Activated T-helper 17 cell treated with anti-CD3 and anti-CD28 coated beads, Interleukin-2, amount 50 U/mL, for 72 hours (primary cell): ENCODE measurements around the gene PPP2R3A. TPM values are rescaled to one million over a fixed set of nuclear protein-coding genes. Genes with fewer than 3 reads are reported as not detected.

Source experiments
- ATAC-seq: fragments of 150-1000 bp; cut with Tn5 transposase; replicated peaks from 2 replicates; pipeline ENCODE4 v1.10.0; 2021; ENCODE audit warnings: mild to moderate bottlenecking, moderate library complexity
- H3K27ac Mint-ChIP-seq: one replicate; pipeline ENCODE4 v1.8.0; 2022; ENCODE audit warnings: mixed read lengths
- H3K27me3 Mint-ChIP-seq: one replicate; pipeline ENCODE4 v1.8.0; 2022; ENCODE audit warnings: mixed read lengths
- H3K36me3 Mint-ChIP-seq: one replicate; pipeline ENCODE4 v1.8.0; 2022; ENCODE audit warnings: low read depth, mild to moderate bottlenecking, mixed read lengths
- H3K4me1 Mint-ChIP-seq: one replicate; pipeline ENCODE4 v1.8.0; 2022; ENCODE audit warnings: mixed read lengths
- H3K4me3 Mint-ChIP-seq: one replicate; pipeline ENCODE4 v1.8.0; 2022; ENCODE audit warnings: mild to moderate bottlenecking, mixed read lengths
- H3K9me3 Mint-ChIP-seq: one replicate; pipeline ENCODE4 v1.8.0; 2022; ENCODE audit warnings: mixed read lengths
- total RNA-seq, 2 donors: library from RNA; stranded (reverse); gene quantifications; one replicate each; pipeline ENCODE4 v1.2.3, GENCODE V29; 2022

PPP2R3A gene
- total RNA-seq, 2 donors from 2014 or later: 0.15 to 0.79 TPM

DNA sequence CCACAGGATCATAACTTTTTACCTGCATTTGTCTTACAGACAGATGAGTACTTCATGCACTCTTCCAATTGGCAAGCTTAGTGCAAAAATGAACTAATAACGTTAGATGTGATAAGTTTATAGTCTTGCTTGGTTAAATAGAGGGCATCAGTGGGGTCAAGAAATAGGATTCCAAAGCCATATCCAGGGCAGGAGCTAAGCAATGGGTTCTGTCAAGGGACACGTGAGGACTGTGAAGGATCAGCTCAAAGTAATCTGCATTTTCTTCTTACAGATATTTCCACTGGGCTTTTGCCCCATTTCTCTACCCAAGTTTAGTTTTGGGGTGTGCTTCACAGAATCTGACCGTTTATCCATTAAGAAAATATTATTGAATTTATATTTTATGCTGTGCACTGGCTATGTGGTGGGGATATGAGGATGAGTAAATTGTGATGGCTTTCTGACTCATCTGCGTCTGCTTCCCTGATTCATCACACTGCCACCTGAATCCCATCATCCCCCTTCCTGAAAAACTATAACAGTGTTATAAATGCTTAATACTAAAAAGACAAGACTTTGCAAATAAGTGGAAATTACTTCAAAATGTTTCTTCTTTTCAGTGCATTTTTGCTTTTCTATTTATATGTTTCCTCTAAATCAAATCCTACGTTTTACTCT, 17.5 kb downstream of the PPP2R3A start:
- ATAC-seq: no peak

DNA sequence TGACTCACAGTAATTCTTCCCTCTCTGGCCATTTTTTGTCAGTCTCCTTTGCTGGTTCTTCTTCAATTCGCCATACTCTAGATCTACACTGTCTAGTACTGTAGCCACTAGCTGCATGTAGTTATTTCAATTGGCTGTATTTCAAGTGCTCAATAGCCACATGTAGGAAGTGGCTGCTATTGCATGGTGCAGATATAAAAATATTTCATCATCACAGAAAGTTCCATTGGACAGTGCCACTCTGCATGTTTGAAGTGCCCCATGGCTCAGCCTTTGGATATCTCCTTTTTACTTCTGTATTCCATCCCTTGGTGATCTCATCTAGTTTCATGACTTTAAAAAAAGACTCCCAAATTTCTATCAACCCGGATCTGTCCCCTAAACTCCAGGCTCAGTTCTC, 22.1 kb downstream of the PPP2R3A start:
- H3K27ac Mint-ChIP-seq: no peak overlapping the region
- H3K36me3 Mint-ChIP-seq: no peaks in the 10 kb centered on the region
- no peaks in the 10 kb centered on the region for H3K4me1 Mint-ChIP-seq
- H3K9me3 Mint-ChIP-seq: no peaks in the 10 kb centered on the region
- no peak for ATAC-seq
- no peak overlapping the region for H3K4me3 Mint-ChIP-seq
- peaks cover 13% of the 10 kb centered on the region for H3K27me3 Mint-ChIP-seq

More for the DNA sequence above, 17.5 kb downstream of the PPP2R3A start:
- H3K27me3 Mint-ChIP-seq: peaks cover 16% of the 10 kb centered on the region
- no peak overlapping the region for H3K4me3 Mint-ChIP-seq
- H3K27ac Mint-ChIP-seq: no peak overlapping the region
- no peaks in the 10 kb centered on the region for H3K36me3 Mint-ChIP-seq
- H3K4me1 Mint-ChIP-seq: no peaks in the 10 kb centered on the region
- no peaks in the 10 kb centered on the region for H3K9me3 Mint-ChIP-seq

DNA sequence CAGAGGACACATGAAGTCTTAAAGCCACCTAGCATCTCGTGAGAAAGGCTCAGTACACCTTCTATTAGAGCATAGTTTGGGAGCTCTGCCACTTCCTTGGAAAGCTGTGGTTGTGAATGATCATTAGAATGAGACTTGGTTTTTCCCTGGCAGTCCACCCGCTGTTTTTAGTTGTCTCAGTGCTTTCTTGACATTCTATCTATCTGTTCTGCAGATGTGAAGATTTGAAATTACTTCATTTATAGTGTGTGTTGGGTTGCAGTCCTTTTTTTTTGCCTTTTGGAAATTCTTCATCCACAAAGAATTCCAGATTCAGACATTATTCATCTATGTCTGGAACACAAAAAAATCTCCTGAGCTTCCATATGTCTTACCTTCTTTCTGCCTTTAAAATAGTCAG, 23.7 kb downstream of the PPP2R3A start:
- no peaks in the 10 kb centered on the region for H3K9me3 Mint-ChIP-seq
- H3K27ac Mint-ChIP-seq: no peak overlapping the region
- no peak for ATAC-seq
- no peaks in the 10 kb centered on the region for H3K36me3 Mint-ChIP-seq
- H3K4me3 Mint-ChIP-seq: no peak overlapping the region
- H3K27me3 Mint-ChIP-seq: peaks cover 12% of the 10 kb centered on the region
- H3K4me1 Mint-ChIP-seq: no peaks in the 10 kb centered on the region

DNA sequence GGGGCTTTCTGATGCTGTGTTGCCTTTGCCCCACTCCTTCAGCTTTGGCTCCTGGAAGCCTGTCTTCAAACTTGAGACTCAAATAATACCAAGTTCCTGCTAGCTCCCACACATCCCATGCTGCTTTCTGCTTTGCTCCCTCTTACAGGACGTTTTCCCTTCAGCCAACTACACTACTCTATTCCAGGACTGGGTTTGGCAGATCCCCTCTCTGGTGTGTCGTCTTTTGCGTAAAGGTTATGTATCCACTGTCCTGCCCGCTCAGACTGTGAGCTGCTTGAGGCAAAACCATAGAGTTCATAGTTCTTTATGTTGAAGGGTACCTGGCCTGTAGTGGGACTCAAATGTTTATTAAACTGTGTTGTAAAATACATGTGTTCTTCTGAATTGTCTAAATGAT, 25.4 kb downstream of the PPP2R3A start:
- no peak overlapping the region for H3K27ac Mint-ChIP-seq
- no peak overlapping the region for H3K4me3 Mint-ChIP-seq
- H3K9me3 Mint-ChIP-seq: no peaks in the 10 kb centered on the region
- no peaks in the 10 kb centered on the region for H3K4me1 Mint-ChIP-seq
- ATAC-seq: no peak
- peaks cover 17% of the 10 kb centered on the region for H3K27me3 Mint-ChIP-seq
- H3K36me3 Mint-ChIP-seq: no peaks in the 10 kb centered on the region

DNA sequence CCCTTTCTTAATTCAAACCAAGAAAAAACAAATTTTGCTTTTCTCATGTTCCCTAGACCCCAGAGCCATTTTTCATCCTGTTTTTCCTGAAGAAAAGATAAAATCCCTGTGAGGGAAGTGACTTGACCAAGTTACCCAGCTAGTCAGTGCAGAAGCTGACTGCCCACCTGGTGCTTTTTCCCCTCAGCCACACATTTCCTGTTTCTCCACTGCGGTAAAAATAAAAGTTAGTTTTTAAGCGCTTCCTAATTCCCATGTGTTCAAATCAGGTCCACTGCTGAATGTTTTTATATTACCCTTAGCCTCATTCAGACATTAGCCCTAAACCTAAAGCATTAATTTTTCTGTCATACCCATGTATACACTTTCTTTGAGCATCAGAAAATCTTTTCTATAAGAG, 26.1 kb downstream of the PPP2R3A start:
- H3K4me1 Mint-ChIP-seq: no peaks in the 10 kb centered on the region
- no peak for ATAC-seq
- no peaks in the 10 kb centered on the region for H3K36me3 Mint-ChIP-seq
- H3K27ac Mint-ChIP-seq: no peak overlapping the region
- H3K4me3 Mint-ChIP-seq: no peak overlapping the region
- H3K27me3 Mint-ChIP-seq: peaks cover 17% of the 10 kb centered on the region
- no peaks in the 10 kb centered on the region for H3K9me3 Mint-ChIP-seq

DNA sequence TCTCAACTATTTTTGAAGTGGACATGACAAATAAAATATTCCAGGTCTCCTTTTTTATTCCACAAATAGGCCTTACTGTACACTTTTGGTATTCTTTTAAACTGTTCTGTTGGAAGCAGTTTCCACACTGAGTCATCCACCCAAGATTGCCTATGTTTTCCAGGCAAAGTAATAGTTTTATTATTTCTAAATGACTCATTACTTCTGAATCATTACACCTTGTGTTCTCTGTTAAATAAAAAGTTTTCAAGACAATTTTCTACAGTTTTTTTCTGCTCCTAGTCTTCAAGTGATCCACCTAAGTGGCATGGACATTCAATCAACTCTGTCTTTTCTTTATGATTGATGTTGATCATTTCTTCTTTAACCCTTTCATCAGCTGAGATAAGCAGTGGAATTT, 26.5 kb downstream of the PPP2R3A start:
- Mint-ChIP-seq H3K27me3 (peaks cover 17% of the 10 kb centered on the region), H3K36me3 (no peaks in the 10 kb centered on the region), H3K4me1 (no peaks in the 10 kb centered on the region), H3K27ac (no peak overlapping the region), H3K4me3 (no peak overlapping the region), H3K9me3 (no peaks in the 10 kb centered on the region)
- ATAC-seq: peak; percentile 46

DNA sequence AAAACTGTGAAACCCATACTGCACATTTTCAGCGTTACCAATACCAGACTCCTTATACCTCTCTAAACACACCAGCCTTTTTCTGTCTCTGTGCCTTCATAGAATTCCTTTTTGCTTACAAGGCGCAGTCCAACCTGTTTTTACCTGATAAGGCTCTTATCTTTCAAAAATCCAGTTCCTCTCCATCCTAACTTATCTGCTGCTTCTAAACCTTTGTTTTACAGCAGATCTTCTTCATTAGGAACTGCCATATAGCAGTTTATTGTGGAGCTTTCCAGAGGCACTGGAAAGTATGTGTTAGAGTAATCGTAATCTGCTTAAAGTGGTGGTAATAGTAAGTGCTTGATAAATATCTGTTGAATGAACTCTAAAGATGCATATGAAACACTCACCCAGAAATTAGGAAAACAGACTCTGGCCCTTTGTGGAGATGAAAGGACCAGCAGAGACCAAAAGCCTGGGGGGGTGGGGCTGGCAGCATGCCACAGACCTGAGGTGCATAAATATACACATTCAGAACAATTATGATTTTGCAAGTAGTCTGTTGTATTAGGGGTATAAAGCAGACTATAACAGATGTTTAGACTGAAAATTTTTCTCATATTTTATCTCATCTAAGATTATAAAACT, 29.3 kb downstream of the PPP2R3A start:
- no peaks in the 10 kb centered on the region for H3K36me3 Mint-ChIP-seq
- H3K27ac Mint-ChIP-seq: no peak overlapping the region
- H3K4me1 Mint-ChIP-seq: no peaks in the 10 kb centered on the region
- ATAC-seq: no peak
- peaks cover 15% of the 10 kb centered on the region for H3K27me3 Mint-ChIP-seq
- no peak overlapping the region for H3K4me3 Mint-ChIP-seq
- H3K9me3 Mint-ChIP-seq: no peaks in the 10 kb centered on the region

DNA sequence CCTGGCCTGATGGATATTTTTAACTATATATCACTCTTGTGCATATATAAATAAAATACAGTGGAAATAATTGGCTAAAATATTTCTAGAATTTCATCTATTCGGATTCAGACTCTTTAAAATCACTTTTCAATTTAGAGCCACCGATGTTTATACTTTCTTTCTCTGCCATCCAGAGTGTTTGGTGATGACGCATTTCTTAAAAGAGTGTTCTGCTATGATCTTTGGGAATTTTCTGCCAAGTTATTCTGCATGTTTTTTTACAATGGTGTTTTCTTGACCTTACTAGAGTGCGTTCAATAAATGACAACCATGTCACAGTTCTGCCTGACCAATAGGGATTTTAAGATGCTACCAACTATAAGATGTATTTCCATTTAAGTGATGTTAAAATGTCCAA, 30.2 kb downstream of the PPP2R3A start:
- ATAC-seq: no peak
- Mint-ChIP-seq H3K36me3 (no peaks in the 10 kb centered on the region), H3K9me3 (no peaks in the 10 kb centered on the region), H3K4me3 (no peak overlapping the region), H3K27ac (no peak overlapping the region), H3K27me3 (peaks cover 23% of the 10 kb centered on the region), H3K4me1 (no peaks in the 10 kb centered on the region)

DNA sequence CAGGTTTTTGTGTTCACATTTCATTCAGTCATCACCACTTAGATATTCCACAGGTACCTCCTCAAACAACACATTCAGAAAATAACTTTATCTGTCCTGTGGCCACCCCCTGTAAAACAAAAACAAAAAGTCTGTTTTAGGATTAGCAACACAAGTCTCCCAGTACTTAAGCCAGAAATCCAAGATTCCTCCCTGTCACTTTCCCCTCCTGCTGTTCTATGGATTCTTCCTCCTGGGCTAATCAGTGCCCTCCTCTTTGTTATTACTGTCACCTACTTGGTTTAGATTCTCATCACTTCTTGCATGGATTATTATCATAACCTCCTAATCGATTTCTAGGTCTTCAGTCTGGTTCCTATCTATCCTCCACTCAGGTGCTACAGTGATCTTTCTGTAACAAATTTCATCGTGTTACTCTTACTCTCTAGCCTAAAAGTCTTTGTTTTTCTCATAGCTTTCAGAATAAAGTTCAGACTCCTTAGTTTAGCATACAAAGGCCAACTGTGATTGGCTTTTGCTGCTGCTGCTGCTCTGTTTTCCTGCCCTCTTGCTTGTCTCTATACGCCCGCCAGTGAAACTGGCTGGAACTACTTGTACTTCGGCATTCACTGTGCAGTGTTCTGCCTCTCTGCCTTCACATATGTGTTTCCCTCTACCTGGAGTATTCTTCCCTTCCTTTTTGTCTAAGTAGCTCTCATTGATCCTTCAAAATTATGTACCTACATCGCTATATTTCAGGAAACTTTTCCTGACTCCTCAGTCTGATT, 32.2 kb downstream of the PPP2R3A start:
- Mint-ChIP-seq H3K9me3 (no peaks in the 10 kb centered on the region), H3K36me3 (no peaks in the 10 kb centered on the region), H3K4me3 (no peak overlapping the region), H3K27me3 (peaks cover 18% of the 10 kb centered on the region), H3K4me1 (no peaks in the 10 kb centered on the region), H3K27ac (no peak overlapping the region)
- ATAC-seq: no peak

DNA sequence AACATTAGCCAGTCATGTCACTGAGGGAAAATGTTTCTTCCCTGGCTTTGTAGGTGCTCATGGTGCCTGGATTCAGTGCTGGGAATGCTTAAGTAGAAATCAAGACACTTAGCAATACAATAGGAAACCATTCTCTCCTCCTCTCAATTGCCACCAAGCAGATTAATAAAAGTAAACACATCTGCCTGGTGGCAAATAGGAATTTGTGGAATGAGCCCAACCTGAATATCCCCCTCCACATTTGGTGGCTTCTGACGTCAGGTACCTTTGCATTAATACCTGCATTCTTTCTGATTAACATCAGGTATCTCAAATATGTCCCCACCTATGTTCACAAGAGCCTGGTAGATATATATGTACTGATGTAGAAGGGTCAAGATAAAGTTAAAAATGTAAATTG, 42.7 kb downstream of the PPP2R3A start:
- Mint-ChIP-seq H3K4me1 (no peaks in the 10 kb centered on the region), H3K9me3 (no peaks in the 10 kb centered on the region), H3K27me3 (peaks cover 3% of the 10 kb centered on the region), H3K36me3 (no peaks in the 10 kb centered on the region), H3K4me3 (no peak overlapping the region), H3K27ac (no peak overlapping the region)
- ATAC-seq: no peak

DNA sequence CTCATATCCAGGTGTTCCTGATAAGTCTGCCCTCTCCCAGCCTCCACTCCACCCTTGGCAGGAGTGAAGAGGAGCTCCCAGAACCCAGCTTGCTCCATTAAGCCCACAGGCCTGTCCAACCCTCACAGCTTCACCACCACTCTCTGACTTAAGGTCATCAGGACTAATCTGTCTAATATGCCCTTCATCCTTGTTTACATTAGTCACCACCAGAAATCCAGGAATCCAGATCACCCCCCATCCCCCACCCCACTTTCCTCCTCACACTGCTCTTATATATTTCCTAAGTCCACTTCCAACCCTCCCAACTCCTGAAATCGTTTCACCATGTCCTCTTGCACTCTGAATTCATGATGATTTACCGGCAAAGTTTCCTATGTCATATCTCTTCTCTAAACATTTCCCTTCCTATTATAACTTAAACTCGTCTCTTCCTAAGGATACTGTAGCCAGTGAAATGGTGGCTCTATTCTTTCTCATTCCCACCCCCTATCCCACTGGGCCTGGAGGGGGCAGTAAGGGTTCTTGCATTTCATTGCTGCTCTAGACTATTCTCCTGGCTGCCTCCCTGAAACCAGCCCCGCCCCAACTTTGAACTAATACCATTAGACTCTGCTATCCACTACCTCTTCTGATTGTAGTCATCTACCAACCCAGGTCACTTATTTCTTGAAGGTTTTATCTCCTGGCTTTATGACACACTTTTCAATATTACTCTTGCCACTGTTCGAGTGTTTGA, 43.4 kb downstream of the PPP2R3A start:
- no peaks in the 10 kb centered on the region for H3K36me3 Mint-ChIP-seq
- ATAC-seq: no peak
- no peaks in the 10 kb centered on the region for H3K9me3 Mint-ChIP-seq
- no peak overlapping the region for H3K4me3 Mint-ChIP-seq
- H3K27me3 Mint-ChIP-seq: peaks cover 3% of the 10 kb centered on the region
- H3K27ac Mint-ChIP-seq: no peak overlapping the region
- no peaks in the 10 kb centered on the region for H3K4me1 Mint-ChIP-seq

DNA sequence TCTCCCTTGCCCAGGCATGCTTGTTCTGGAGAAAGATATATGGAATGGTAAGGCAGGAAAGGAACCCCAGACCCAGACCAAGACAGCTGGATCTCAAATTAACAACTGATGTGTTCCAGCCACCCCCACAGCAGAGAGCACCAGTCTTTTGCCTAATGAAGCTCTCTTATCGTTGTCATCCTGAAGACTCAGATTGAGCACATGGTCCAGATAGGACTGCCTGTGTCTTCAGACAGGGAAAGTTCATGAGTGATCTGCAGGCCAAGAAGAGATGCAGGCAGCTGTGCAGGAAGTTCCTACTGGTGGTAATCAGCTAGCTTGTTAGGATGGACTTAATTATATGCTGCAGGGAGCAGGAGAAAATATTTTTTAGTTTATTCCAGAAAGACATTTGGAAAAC, 53.3 kb downstream of the PPP2R3A start:
- Mint-ChIP-seq H3K4me1 (no peaks in the 10 kb centered on the region), H3K9me3 (no peaks in the 10 kb centered on the region), H3K36me3 (no peaks in the 10 kb centered on the region), H3K27me3 (peaks cover 32% of the 10 kb centered on the region), H3K4me3 (no peak overlapping the region), H3K27ac (no peak overlapping the region)
- ATAC-seq: no peak

DNA sequence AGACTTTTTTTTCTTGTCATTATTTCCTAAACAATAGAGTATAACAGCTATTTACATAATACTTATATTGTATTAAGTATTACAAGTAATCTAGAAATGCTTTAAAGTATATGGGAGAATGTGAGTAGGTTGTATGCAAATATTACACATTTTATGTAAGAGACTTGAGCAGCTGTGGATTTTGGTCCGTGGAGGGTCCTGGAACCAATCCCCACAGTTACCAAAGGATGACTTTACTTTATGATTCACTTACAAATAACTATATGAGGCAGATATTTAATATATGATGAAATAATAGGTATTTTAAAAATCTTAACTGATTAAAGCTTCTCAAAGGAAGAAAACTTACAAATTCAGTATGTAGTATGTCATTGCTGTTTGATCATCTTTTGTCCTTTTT, 56.3 kb downstream of the PPP2R3A start:
- H3K4me1 Mint-ChIP-seq: no peaks in the 10 kb centered on the region
- no peaks in the 10 kb centered on the region for H3K9me3 Mint-ChIP-seq
- H3K36me3 Mint-ChIP-seq: no peaks in the 10 kb centered on the region
- ATAC-seq: no peak
- H3K27me3 Mint-ChIP-seq: peaks cover 28% of the 10 kb centered on the region
- no peak overlapping the region for H3K4me3 Mint-ChIP-seq
- no peak overlapping the region for H3K27ac Mint-ChIP-seq

DNA sequence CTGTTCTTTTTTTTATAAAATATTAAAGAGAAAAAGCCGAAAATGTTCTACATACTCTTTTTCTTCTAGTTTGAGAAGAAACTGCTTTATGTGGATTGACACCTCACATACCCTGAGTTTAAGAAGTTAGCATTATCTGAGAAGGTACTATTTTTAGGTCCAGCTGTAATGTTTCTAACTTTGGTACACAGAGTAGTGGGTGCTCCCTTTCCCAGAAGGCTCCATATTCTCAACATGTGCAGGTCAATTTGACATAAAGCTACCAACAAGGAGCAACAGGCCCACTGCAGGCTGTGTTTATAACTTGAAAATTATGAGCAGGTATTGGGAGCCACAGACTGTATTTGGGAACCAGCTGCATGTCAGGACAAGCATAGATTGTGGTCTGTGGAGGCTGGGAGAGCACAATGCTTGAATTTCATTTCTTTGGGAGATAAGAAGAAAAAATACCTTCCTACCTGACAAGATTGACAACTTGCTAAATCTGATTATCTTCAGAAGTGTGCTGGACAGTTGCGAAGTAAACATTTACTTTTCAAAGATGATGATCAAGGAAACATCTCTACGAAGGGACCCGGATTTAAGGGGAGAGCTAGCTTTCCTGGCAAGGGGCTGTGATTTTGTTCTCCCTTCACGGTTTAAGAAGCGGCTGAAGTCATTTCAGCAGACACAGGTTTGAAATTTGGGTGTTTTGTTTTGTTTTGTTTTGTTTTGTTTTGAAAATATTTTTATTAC, 57.2 kb downstream of the PPP2R3A start:
- Mint-ChIP-seq H3K27ac (no peak overlapping the region), H3K27me3 (peaks cover 33% of the 10 kb centered on the region), H3K4me1 (no peaks in the 10 kb centered on the region), H3K9me3 (no peaks in the 10 kb centered on the region), H3K4me3 (no peak overlapping the region), H3K36me3 (no peaks in the 10 kb centered on the region)
- no peak for ATAC-seq
